Measurements from ENCODE around the gene MGST1. TPM values are rescaled to one million over a fixed set of nuclear protein-coding genes. Genes with fewer than 3 reads are reported as not detected.

The MGST1 gene
- total RNA-seq, 4 donors from 2014 or later, result 39.8 to 65.9 (median 44.6) TPM

GRCh38 chr12:16324772-16325171 lies 22.7 kb upstream of the MGST1 start:
- H3K4me3 ChIP-seq, result no peak overlapping the region
- TF ChIP-seq POLR2A (IDR thresholded peaks at IDR 0.05; ENCODE audit: low read depth) (no peak), CTCF (IDR thresholded peaks at IDR 0.05) (no peak), POLR2AphosphoS5 (IDR thresholded peaks at IDR 0.05) (no peak), EP300 (IDR thresholded peaks at IDR 0.05) (no peak)
- intact Hi-C loops (cut with DNase I), result no loop called here

GRCh38 chr12:16325426-16325825 lies 22.0 kb upstream of the MGST1 start:
- Histone ChIP-seq H3K9me3 (peaks cover 0 to 6% (median 2%) of the 10 kb centered on the region in 4 donors), H3K36me3 (no peaks in the 10 kb centered on the region), H3K27me3 (no peaks in the 10 kb centered on the region), H3K4me1 (no peaks in the 10 kb centered on the region), H3K27ac (replicated peaks in 1 of 4) (no peak overlapping the region), H3K4me3 (no peak overlapping the region)
- intact Hi-C loops (cut with DNase I), result no loop called here
- WGBS, result 21% methylated on average over 3 of the region's 3 CpGs
- no peak for TF ChIP-seq EP300 (IDR thresholded peaks at IDR 0.05)
- TF ChIP-seq CTCF (IDR thresholded peaks at IDR 0.05), result no peak
- TF ChIP-seq POLR2AphosphoS5 (IDR thresholded peaks at IDR 0.05), result no peak
- TF ChIP-seq POLR2A (IDR thresholded peaks at IDR 0.05; ENCODE audit: low read depth), result no peak
- no peak for DNase-seq (ENCODE audit: extremely low spot score)

More at GRCh38 chr12:16324772-16325171, 22.7 kb upstream of the MGST1 start:
- Histone ChIP-seq H3K9me3 (peaks cover 0 to 6% (median 2%) of the 10 kb centered on the region in 4 donors), H3K27ac (replicated peaks in 1 of 4) (no peak overlapping the region), H3K27me3 (no peaks in the 10 kb centered on the region), H3K4me1 (no peaks in the 10 kb centered on the region), H3K36me3 (no peaks in the 10 kb centered on the region)
- DNase-seq (ENCODE audit: extremely low spot score), result no peak
- 96% methylated on average over 3 of the region's 3 CpGs for WGBS

GRCh38 chr12:16327963-16328362 lies 19.5 kb upstream of the MGST1 start:
- H3K4me3 ChIP-seq, result no peak overlapping the region
- no peak for DNase-seq (ENCODE audit: extremely low spot score)
- no peak for TF ChIP-seq CTCF (IDR thresholded peaks at IDR 0.05)
- no peak for TF ChIP-seq POLR2A (IDR thresholded peaks at IDR 0.05; ENCODE audit: low read depth)
- TF ChIP-seq EP300 (IDR thresholded peaks at IDR 0.05), result no peak
- TF ChIP-seq POLR2AphosphoS5 (IDR thresholded peaks at IDR 0.05), result no peak
- no peak overlapping the region for H3K27ac ChIP-seq (replicated peaks in 1 of 4)
- 100% methylated on average over 1 of the region's 1 CpG for WGBS
- H3K27me3 ChIP-seq, result no peaks in the 10 kb centered on the region
- intact Hi-C loops (cut with DNase I), result no loop called here
- peaks cover 0 to 6% (median 2%) of the 10 kb centered on the region in 4 donors for H3K9me3 ChIP-seq
- H3K36me3 ChIP-seq, result no peaks in the 10 kb centered on the region
- H3K4me1 ChIP-seq, result no peaks in the 10 kb centered on the region

- TF ChIP-seq POLR2A (IDR thresholded peaks at IDR 0.05; ENCODE audit: low read depth), result no peak
- TF ChIP-seq EP300 (IDR thresholded peaks at IDR 0.05), result no peak
- no peak for TF ChIP-seq POLR2AphosphoS5 (IDR thresholded peaks at IDR 0.05)
- no peak for TF ChIP-seq CTCF (IDR thresholded peaks at IDR 0.05)
- WGBS, result 64% methylated on average over 2 of the region's 2 CpGs
- intact Hi-C loops (cut with DNase I), result no loop called here
These were observed 17.9 kb upstream of the MGST1 start for GRCh38 chr12:16329594-16329993.

GRCh38 chr12:16330560-16330959 lies 16.9 kb upstream of the MGST1 start:
- Histone ChIP-seq H3K27ac (replicated peaks in 1 of 4) (no peak overlapping the region), H3K4me1 (no peaks in the 10 kb centered on the region), H3K9me3 (peaks cover 0 to 6% (median 2%) of the 10 kb centered on the region in 4 donors), H3K4me3 (no peak overlapping the region), H3K27me3 (no peaks in the 10 kb centered on the region), H3K36me3 (no peaks in the 10 kb centered on the region)
- TF ChIP-seq CTCF (IDR thresholded peaks at IDR 0.05) (no peak), EP300 (IDR thresholded peaks at IDR 0.05) (no peak), POLR2AphosphoS5 (IDR thresholded peaks at IDR 0.05) (no peak), POLR2A (IDR thresholded peaks at IDR 0.05; ENCODE audit: low read depth) (no peak)
- DNase-seq (ENCODE audit: extremely low spot score), result no peak
- WGBS, result 86% methylated on average over 4 of the region's 4 CpGs
- intact Hi-C loops (cut with DNase I), result no loop called here

More at GRCh38 chr12:16329594-16329993, 17.9 kb upstream of the MGST1 start:
- Histone ChIP-seq H3K27ac (replicated peaks in 1 of 4) (no peak overlapping the region), H3K4me1 (no peaks in the 10 kb centered on the region), H3K36me3 (no peaks in the 10 kb centered on the region), H3K27me3 (no peaks in the 10 kb centered on the region), H3K4me3 (no peak overlapping the region), H3K9me3 (peaks cover 0 to 6% (median 2%) of the 10 kb centered on the region in 4 donors)
- no peak for DNase-seq (ENCODE audit: extremely low spot score)
